ENCODE results near the gene PLA1A. TPM values are rescaled to one million over a fixed set of nuclear protein-coding genes. Genes with fewer than 3 reads are reported as not detected.

PLA1A gene
- total RNA-seq, 1 experiment from 2014 or later: not detected

DNA sequence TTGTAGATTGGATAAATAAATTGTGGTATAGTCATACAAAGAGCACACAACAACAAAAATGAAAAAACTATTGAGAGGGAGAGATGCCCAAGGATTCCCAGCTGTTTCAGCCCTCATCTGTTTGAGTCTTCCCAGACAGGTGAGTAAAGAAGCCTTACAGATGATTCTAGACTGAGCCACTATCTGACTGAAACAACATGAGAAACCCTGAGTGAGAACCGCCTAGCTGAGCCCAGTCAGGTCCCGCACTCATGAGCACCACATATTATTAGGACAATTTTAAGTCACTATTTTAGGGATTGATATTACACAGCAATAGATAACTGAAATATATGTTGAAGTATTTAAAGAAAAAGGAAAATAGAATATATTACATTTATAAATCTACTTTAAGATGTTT, 43.7 kb downstream of the PLA1A start:
- Histone ChIP-seq H3K27me3 (replicated peaks; ENCODE audit: insufficient read depth, low read depth, low read length, poor library complexity) (no peaks in the 10 kb centered on the region), H3K9me3 (ENCODE audit: low read depth, low read length, poor library complexity, severe bottlenecking) (no peaks in the 10 kb centered on the region), H3K4me3 (ENCODE audit: low read depth, low read length, poor library complexity, severe bottlenecking) (no peak overlapping the region), H3K36me3 (ENCODE audit: insufficient read depth, low read length, poor library complexity, severe bottlenecking) (no peaks in the 10 kb centered on the region), H3K4me1 (ENCODE audit: insufficient read depth, low read length, poor library complexity, severe bottlenecking) (peaks cover 14% of the 10 kb centered on the region), H3K27ac (ENCODE audit: low read depth, low read length, poor library complexity, severe bottlenecking) (no peak overlapping the region)
- ChIA-PET CTCF (no interaction called here), POLR2A (ENCODE audit: low non-redundant PET) (no interaction called here)
- no TSS peak for BruUV-seq (replicated peaks)
- DNase-seq (ENCODE audit: low spot score): no peak
- TF ChIP-seq, protein P1, sequence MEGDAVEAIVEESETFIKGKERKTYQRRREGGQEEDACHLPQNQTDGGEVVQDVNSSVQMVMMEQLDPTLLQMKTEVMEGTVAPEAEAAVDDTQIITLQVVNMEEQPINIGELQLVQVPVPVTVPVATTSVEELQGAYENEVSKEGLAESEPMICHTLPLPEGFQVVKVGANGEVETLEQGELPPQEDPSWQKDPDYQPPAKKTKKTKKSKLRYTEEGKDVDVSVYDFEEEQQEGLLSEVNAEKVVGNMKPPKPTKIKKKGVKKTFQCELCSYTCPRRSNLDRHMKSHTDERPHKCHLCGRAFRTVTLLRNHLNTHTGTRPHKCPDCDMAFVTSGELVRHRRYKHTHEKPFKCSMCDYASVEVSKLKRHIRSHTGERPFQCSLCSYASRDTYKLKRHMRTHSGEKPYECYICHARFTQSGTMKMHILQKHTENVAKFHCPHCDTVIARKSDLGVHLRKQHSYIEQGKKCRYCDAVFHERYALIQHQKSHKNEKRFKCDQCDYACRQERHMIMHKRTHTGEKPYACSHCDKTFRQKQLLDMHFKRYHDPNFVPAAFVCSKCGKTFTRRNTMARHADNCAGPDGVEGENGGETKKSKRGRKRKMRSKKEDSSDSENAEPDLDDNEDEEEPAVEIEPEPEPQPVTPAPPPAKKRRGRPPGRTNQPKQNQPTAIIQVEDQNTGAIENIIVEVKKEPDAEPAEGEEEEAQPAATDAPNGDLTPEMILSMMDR (conservative IDR thresholded peaks at IDR 0.05; ENCODE audit: low read depth, low read length): no peak
- TF ChIP-seq EZH2 (IDR thresholded peaks at IDR 0.05; ENCODE audit: borderline replicate concordance, low read depth, low read length, poor library complexity, severe bottlenecking): no peak
- intact Hi-C loops (cut with micrococcal nuclease; ENCODE audit: unreplicated experiment): no loop called here

DNA sequence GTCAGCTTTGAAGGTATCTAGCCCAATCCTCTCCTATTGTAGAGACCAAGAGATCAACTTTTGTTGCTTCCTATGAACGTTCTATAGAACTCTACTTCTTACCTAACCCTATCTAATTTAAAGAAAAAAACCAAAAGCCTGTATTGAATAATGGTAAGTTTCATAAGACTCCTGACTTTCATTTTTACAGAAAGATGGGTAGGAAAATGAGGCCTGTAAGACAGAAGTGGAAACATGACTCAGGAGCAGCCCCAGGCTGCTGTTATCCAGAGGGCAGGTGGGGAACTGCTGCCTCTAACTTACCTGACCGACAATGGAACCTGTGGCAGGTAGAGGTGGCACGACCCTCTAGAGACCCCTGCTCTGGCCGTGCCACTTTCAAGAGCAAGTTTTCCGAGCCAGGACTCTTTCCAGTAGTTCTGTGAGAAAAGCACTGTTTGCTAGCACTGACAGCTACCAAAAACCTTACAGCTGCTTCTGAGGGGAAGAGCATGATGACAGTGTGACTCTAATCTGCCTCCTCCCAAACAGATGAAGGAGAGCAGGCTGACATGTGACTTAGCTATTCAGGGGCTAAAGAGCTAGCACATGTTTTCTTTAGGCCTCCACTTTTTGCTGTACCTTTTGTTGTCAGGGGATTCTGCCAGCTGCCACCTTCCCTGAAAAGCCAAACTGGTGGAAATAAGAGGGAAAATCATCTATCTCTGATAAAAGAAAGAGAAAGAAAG, 45.2 kb downstream of the PLA1A start:
- intact Hi-C loops (cut with micrococcal nuclease; ENCODE audit: unreplicated experiment): no loop called here
- no TSS peak for BruUV-seq (replicated peaks)
- no peaks in the 10 kb centered on the region for H3K36me3 ChIP-seq (ENCODE audit: insufficient read depth, low read length, poor library complexity, severe bottlenecking)
- no peak overlapping the region for H3K27ac ChIP-seq (ENCODE audit: low read depth, low read length, poor library complexity, severe bottlenecking)
- H3K4me1 ChIP-seq (ENCODE audit: insufficient read depth, low read length, poor library complexity, severe bottlenecking): peaks cover 14% of the 10 kb centered on the region
- TF ChIP-seq, protein P1 (conservative IDR thresholded peaks at IDR 0.05; ENCODE audit: low read depth, low read length): no peak
- TF ChIP-seq EZH2 (IDR thresholded peaks at IDR 0.05; ENCODE audit: borderline replicate concordance, low read depth, low read length, poor library complexity, severe bottlenecking): no peak
- H3K9me3 ChIP-seq (ENCODE audit: low read depth, low read length, poor library complexity, severe bottlenecking): no peaks in the 10 kb centered on the region
- H3K4me3 ChIP-seq (ENCODE audit: low read depth, low read length, poor library complexity, severe bottlenecking): no peak overlapping the region
- ChIA-PET CTCF (no interaction called here), POLR2A (ENCODE audit: low non-redundant PET) (no interaction called here)
- no peak for DNase-seq (ENCODE audit: low spot score)
- no peaks in the 10 kb centered on the region for H3K27me3 ChIP-seq (replicated peaks; ENCODE audit: insufficient read depth, low read depth, low read length, poor library complexity)

DNA sequence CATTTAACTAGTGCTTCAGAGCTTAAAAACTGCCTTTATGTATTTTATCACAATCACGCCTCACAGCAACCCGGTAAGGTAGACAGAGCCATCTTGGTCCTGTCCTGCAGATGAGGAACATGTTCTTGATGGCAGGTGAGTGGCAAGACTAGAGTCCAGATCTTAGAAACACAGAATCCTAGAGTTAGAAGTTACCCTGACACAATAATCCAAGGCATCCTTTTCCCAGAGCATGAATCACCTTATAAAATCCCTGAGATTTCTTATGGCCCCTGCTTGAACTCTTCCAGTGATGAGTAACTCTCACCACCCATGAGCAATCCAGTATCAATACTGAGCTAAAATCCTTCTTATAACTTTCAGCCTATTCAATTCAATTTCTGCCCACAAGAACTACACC, 45.8 kb downstream of the PLA1A start:
- TF ChIP-seq, protein P1 (conservative IDR thresholded peaks at IDR 0.05; ENCODE audit: low read depth, low read length): no peak
- no peak for TF ChIP-seq EZH2 (IDR thresholded peaks at IDR 0.05; ENCODE audit: borderline replicate concordance, low read depth, low read length, poor library complexity, severe bottlenecking)
- Histone ChIP-seq H3K36me3 (ENCODE audit: insufficient read depth, low read length, poor library complexity, severe bottlenecking) (no peaks in the 10 kb centered on the region), H3K4me3 (ENCODE audit: low read depth, low read length, poor library complexity, severe bottlenecking) (no peak overlapping the region), H3K4me1 (ENCODE audit: insufficient read depth, low read length, poor library complexity, severe bottlenecking) (peaks cover 9% of the 10 kb centered on the region), H3K9me3 (ENCODE audit: low read depth, low read length, poor library complexity, severe bottlenecking) (no peaks in the 10 kb centered on the region), H3K27ac (ENCODE audit: low read depth, low read length, poor library complexity, severe bottlenecking) (no peak overlapping the region), H3K27me3 (replicated peaks; ENCODE audit: insufficient read depth, low read depth, low read length, poor library complexity) (no peaks in the 10 kb centered on the region)
- no peak for DNase-seq (ENCODE audit: low spot score)
- CTCF ChIA-PET: interaction anchor here (0.6 kb wide), 1 partner anchor 433 kb away, joined by 7 read pairs; no protein-coding TSS in a partner anchor
- POLR2A ChIA-PET (ENCODE audit: low non-redundant PET): no interaction called here
- intact Hi-C loops (cut with micrococcal nuclease; ENCODE audit: unreplicated experiment): no loop called here
- BruUV-seq (replicated peaks): no TSS peak

Data from A673 (cell line).